ENCODE data around the gene IQGAP2. TPM values are rescaled to one million over a fixed set of nuclear protein-coding genes. Genes with fewer than 3 reads are reported as not detected.

Gene IQGAP2
- total and polyA plus RNA-seq, 8 donors = 15.6 to 29.1 (median 17.1) TPM

DNA sequence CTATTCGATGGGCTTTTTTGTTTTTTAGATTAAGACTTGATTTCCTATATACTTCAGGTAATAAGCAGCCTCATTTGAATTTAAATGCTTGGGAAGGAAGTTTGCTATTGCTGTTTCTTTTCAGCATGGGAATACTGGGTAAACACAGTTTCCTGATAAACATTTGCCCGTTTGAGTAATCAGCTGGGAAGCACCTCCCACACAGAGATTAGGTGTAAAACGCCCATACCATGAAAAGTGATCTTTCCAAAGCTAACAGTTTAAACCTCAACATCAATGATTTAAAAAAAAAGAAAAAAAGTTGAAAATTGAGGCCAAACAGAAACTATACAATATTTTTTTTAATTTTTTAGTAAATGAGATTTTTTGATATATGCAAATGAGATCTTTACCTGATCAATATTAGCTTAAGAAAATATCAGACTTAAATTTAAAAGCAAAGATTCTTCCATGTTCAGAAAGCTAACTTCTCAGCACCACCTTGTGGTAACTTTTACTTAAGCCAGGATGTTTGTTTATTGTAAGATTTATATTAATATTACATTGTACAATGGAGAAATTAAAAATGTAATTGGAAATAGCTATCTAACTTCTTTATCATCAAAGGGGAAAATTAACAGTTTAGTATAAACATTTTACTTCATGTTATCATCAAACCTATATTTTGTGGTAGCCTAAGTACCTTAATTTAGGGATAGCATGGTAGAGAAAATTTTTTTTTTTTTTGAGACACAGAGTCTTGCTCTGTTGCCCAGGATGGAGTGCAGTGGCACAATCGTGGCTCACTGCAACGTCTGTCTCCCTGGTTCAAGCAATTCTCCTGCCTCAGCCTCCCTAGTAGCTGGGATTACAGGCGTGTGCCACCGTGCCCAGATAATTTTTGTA lies 180.3 kb downstream of the IQGAP2 start:
- ATAC-seq (peak; percentile 30), DNase-seq (peak in 1 of 4 donors; percentile 32)
- H3K4me1 ChIP-seq = peaks cover 4 to 14% of the 10 kb centered on the region in 2 donors
- no peaks in the 10 kb centered on the region for H3K27me3 ChIP-seq
- intact Hi-C loops (cut with DNase I) = no loop called here
- H3K36me3 ChIP-seq = no peaks in the 10 kb centered on the region
- H3K9me3 ChIP-seq = no peaks in the 10 kb centered on the region
- TF ChIP-seq, protein P1, sequence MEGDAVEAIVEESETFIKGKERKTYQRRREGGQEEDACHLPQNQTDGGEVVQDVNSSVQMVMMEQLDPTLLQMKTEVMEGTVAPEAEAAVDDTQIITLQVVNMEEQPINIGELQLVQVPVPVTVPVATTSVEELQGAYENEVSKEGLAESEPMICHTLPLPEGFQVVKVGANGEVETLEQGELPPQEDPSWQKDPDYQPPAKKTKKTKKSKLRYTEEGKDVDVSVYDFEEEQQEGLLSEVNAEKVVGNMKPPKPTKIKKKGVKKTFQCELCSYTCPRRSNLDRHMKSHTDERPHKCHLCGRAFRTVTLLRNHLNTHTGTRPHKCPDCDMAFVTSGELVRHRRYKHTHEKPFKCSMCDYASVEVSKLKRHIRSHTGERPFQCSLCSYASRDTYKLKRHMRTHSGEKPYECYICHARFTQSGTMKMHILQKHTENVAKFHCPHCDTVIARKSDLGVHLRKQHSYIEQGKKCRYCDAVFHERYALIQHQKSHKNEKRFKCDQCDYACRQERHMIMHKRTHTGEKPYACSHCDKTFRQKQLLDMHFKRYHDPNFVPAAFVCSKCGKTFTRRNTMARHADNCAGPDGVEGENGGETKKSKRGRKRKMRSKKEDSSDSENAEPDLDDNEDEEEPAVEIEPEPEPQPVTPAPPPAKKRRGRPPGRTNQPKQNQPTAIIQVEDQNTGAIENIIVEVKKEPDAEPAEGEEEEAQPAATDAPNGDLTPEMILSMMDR (IDR thresholded peaks at IDR 0.05) = peak in 1 of 2 donors; percentile 39
- H3K4me3 ChIP-seq = no peak overlapping the region
- no peak overlapping the region for H3K27ac ChIP-seq

DNA sequence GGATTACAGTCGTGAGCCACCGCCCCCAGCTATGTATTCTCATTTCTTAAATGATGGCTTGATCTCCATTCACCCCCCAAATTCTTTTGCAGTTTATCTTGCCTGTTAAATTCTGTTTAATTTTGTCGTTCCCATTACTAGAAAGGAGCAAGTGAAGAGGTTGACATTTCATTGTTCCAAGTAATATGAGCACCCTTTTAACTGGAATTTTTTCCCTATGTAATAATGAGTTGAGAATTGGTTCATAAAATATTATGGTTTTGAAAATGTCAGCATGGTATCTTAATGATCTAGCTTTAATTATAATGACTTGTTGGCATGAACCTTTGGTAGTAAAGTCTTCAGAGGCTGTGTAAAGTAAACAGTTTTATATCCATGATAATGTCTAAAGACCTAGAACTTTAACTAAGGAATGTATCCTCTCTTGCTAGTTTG lies 182.7 kb downstream of the IQGAP2 start:
- Histone ChIP-seq H3K4me1 (peaks cover under 1 to 14% of the 10 kb centered on the region in 2 donors), H3K27me3 (no peaks in the 10 kb centered on the region), H3K9me3 (no peaks in the 10 kb centered on the region), H3K4me3 (no peak overlapping the region), H3K36me3 (peaks cover 0 to 4% of the 10 kb centered on the region in 2 donors), H3K27ac (no peak overlapping the region)
- no peak for ATAC-seq
- DNase-seq = no peak
- intact Hi-C loops (cut with DNase I) = no loop called here
- TF ChIP-seq, protein P1 (IDR thresholded peaks at IDR 0.05) = no peak

DNA sequence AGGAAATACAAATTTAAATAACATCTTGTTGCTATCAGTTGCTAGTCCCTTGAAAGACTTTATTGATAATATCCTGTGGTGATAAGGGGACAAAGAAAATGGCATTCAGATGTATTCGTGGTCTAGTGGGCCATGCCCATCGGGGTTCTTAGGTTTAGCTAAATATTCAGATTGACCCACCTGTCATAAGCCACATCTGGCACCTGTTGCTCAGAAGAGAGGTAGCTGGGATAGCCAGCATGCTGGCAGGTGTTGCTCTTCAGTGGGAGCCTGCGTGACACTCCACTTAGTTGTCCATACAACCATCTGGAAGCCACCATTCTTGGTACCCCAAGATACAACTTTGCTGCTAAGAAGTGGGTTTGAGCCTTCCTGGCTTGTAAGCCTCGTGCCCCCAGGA lies 183.4 kb downstream of the IQGAP2 start:
- DNase-seq = no peak
- Histone ChIP-seq H3K36me3 (peaks cover 0 to 8% of the 10 kb centered on the region in 2 donors), H3K27ac (no peak overlapping the region), H3K9me3 (no peaks in the 10 kb centered on the region), H3K27me3 (no peaks in the 10 kb centered on the region), H3K4me1 (peaks cover 0 to 14% of the 10 kb centered on the region in 2 donors), H3K4me3 (no peak overlapping the region)
- intact Hi-C loops (cut with DNase I) = no loop called here
- ATAC-seq = no peak
- TF ChIP-seq, protein P1 (IDR thresholded peaks at IDR 0.05) = no peak

DNA sequence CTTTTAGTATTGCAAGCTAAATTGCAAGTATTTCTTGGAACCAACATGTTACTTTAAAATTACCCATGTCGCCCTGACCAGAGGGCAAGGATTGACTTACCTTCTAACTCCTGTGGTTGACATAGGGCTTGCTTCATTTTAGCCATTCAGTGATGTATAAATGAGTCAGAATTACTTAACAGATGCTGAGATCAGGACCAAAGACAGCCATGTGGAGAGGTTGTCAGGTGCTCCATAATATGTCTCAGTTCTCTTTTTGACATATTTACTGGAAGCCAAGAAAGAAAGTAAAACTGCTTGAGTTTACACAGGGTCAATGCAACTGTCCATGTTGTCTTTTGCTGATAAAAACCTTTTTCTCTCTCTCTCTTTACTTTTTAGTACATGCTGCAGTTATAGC lies 186.9 kb downstream of the IQGAP2 start:
- no peaks in the 10 kb centered on the region for H3K4me1 ChIP-seq
- no peaks in the 10 kb centered on the region for H3K9me3 ChIP-seq
- H3K4me3 ChIP-seq = no peak overlapping the region
- TF ChIP-seq, protein P1 (IDR thresholded peaks at IDR 0.05) = no peak
- H3K36me3 ChIP-seq = peaks cover 0 to 15% of the 10 kb centered on the region in 2 donors
- no peak overlapping the region for H3K27ac ChIP-seq
- intact Hi-C loops (cut with DNase I) = no loop called here
- no peaks in the 10 kb centered on the region for H3K27me3 ChIP-seq
- no peak for ATAC-seq
- DNase-seq = no peak

DNA sequence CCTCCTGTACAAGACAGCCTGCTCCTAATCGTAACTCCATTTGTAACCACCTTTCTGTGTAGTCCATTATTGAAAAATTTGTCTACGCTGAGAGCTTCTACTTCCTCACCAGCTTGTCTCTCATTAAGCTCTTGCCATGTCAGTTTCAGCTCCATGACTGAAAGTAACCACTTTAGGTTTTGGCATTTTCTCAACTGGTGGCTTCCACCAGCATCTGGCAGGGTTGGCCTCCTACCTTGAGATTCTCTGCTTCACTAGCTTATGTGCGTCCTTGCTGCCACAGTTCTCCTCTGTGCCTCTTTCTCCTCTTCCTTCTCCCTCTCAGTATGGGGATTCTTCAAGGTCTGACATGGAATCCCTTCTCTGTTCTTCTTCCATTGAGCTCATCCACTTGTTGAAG lies 188.3 kb downstream of the IQGAP2 start:
- H3K4me1 ChIP-seq = no peaks in the 10 kb centered on the region
- H3K27ac ChIP-seq = no peak overlapping the region
- H3K27me3 ChIP-seq = no peaks in the 10 kb centered on the region
- no peak for DNase-seq
- no peak for ATAC-seq
- no peaks in the 10 kb centered on the region for H3K9me3 ChIP-seq
- H3K4me3 ChIP-seq = no peak overlapping the region
- TF ChIP-seq, protein P1 (IDR thresholded peaks at IDR 0.05) = no peak
- peaks cover 0 to 15% of the 10 kb centered on the region in 2 donors for H3K36me3 ChIP-seq
- intact Hi-C loops (cut with DNase I) = no loop called here

Measured in left lung (tissue), 10 donors.